ENCODE data around the gene CHRNA7.
"Not testable (repeated sequence)": the region's sequence is repeated elsewhere in the genome, so short reads cannot be mapped to it uniquely, and the experiment has no call there.

CHRNA7 gene

GRCh38 chr15:32193780-32194179 is 163.5 kb downstream of the CHRNA7 start:
- not testable (repeated sequence) for DNase-seq (ENCODE audit: low spot score)

- DNase-seq (ENCODE audit: low spot score): not testable (repeated sequence)
These were observed 165.9 kb downstream of the CHRNA7 start for GRCh38 chr15:32196206-32196605.

GRCh38 chr15:32198938-32199337 is 168.6 kb downstream of the CHRNA7 start:
- not testable (repeated sequence) for DNase-seq (ENCODE audit: low spot score)

GRCh38 chr15:32209081-32209480 is 178.8 kb downstream of the CHRNA7 start:
- not testable (repeated sequence) for DNase-seq (ENCODE audit: low spot score)

- no peak for DNase-seq (ENCODE audit: low spot score)
These were observed 188.4 kb downstream of the CHRNA7 start for GRCh38 chr15:32218666-32219065.
